HG02981 (cell line): ENCODE data around the gene MAML1.

ENCODE experiments used
- ATAC-seq: cut with Tn5 transposase; IDR thresholded peaks from one replicate; pipeline ENCODE4 v1.9.1; 2021; ENCODE audit warnings: mild to moderate bottlenecking, moderate library complexity; ENCODE audit not compliant: unreplicated experiment

MAML1 gene

DNA sequence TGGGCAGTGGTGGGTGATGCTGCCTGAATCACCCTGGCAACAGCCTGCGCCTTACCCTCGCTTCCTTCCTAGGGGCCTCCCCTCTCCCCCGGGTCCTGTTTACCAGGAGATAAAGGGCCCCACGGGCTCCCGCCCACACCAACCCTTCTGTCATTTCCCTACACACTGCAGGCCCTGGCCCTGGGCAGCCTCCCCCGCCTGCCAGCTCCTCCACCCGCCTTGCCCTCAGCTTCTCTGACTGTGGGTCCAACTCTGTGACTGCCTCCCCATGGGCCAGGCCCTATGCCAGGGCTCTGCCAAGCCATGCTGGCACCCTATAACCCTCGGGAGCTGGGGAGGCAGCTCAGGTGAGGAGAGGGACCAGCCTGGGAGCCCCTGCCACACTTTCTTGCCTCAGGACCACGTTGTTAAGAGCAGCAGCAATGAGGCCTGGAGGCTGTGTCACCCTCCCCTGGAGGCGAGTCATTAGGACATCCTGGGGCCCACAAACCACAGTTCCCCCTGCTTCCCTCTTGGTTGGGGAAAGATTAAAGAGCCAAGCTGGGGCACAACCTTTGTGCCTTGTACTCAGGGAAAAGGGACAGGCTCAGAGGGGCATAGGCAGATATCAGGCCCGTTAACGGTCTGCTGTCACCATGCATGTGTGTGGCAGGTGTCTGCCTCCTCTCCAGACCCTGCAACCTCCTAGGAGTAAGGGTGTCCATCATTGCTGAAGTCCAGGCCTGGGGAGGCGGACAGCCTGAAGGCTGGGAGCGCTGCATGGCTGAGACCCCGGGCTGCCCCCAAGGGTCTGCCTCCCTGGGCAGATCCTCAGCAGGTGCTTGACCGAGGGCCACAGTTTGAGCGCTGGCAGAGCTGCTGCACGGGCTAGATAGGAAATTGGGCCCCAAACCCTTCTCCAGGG lies 71.3 kb downstream of the MAML1 start:
- no peak for ATAC-seq

DNA sequence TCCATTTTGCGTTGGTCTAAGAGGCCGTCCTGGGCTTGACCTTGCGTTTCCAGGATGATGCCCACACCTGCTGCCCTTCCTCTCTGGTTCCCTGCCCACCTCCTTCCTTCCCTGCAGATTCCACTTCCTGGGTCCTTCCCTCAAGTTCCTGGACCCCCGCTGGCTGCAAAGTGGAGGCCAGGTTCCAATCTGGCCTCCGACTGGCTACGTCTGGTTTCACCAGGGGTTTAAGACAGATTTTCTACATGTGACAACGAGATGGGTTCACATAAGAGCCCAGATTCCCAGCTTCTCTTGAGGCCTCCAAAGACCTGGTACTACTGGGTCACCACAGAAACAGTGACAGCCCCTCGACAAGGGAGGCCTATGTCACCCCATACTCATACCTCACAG lies 71.9 kb downstream of the MAML1 start:
- no peak for ATAC-seq

- ATAC-seq: no peak
These were observed 72.5 kb downstream of the MAML1 start for GRCh38 chr5:179805070-179805528.

DNA sequence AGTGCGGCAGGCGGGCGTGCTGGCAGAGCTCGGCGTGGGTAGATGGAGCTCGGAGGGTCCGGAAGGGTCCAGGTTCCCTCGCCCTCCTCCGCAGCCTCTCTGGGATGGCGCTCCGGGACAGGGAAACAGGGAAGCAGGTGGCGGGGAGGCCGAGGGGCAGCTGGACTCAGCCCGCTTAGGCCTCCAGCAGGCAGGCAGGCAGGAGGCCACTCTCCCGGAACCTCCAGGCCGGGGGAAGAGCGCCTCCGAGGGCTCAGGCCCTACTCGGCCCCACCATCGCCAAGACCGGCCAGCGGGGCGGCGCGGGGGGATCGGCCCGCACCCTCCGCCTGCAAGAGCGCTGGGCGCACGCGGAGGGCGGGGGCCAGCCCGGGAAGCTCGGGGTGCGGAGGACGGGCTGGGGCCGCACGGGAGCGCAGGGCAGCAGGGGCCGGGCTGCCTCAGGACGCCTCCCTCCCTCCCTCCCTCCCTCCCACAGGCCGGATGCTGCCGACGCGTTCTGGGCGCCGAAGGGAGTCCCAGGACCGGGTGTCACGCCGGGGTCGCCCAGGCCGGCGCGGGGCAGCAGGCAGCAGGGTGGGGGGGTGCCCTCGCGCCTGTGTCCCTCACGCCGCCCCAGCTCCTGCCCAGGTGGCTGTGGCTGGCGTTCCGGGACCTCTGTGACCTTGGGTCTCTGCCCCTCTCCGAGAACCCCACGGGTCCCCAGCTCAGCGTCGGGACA lies 73.1 kb downstream of the MAML1 start:
- ATAC-seq: peak; percentile 29

- peak; percentile 58 for ATAC-seq
These were observed 73.8 kb downstream of the MAML1 start, which contains the start of gene MGAT4B for GRCh38 chr5:179806250-179807048. Gene MGAT4B, minus strand, starts transcription at chr5:179806866. Its CDS starts 283 bp downstream, at chr5:179806583.

DNA sequence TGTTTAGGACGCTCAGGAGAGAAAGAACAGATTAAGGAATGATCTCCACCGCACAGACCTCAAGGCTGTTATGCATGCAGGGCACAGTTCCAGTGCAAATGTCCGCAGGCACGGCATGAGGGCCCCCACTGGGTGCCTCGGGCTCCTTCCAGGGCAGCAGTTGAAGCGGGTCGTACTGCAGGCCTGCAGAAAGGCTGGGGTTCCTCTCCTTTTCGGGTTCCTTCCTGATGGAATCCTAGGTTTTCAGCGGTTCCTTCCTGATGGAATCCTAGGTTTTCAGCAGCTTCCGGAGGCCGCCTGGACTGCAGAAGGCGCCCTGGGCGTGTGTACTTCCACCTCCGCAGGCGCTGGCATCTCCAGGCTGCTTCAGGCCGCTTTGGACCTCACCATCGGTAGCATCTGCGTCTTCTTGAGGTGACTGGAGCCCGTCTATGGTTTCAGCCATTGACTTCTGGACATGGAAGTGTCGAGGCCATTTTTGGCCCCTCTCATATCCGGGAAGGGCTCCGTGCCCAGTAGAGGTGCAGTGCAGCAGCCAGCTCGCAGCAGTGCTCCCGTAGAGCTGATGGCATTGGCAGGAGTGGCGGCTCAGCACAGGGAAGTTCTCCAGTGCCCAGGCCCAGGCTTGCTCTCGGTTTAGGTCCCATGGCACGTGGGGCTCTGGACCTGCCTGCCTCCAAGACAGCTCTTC lies 79.7 kb downstream of the MAML1 start:
- no peak for ATAC-seq

- no peak for ATAC-seq
These were observed 80.5 kb downstream of the MAML1 start for GRCh38 chr5:179812997-179813607.

GRCh38 chr5:179814090-179814489 lies 81.5 kb downstream of the MAML1 start:
- ATAC-seq: no peak

- ATAC-seq: no peak
These were observed 83.0 kb downstream of the MAML1 start for GRCh38 chr5:179815491-179816249.

DNA sequence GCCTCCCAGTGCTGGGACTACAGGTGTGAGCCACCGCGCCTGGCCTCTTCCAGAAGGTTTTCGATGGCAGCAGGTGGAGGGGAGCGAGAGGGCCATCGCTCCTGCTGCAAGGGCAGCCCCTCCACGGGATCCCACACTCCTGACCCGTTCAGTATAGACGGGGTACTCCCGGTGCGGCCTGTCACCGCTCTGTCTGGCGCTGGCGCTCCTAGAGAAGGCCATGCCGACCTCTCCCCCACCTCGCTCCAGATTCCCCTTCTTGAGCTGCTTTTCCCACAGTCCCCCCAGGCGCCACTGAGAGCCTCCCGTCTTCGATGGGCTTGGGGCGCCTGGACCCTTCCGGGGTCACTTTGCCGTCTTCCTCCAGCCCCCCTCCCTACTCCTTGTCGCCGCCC lies 83.8 kb downstream of the MAML1 start:
- ATAC-seq: no peak

DNA sequence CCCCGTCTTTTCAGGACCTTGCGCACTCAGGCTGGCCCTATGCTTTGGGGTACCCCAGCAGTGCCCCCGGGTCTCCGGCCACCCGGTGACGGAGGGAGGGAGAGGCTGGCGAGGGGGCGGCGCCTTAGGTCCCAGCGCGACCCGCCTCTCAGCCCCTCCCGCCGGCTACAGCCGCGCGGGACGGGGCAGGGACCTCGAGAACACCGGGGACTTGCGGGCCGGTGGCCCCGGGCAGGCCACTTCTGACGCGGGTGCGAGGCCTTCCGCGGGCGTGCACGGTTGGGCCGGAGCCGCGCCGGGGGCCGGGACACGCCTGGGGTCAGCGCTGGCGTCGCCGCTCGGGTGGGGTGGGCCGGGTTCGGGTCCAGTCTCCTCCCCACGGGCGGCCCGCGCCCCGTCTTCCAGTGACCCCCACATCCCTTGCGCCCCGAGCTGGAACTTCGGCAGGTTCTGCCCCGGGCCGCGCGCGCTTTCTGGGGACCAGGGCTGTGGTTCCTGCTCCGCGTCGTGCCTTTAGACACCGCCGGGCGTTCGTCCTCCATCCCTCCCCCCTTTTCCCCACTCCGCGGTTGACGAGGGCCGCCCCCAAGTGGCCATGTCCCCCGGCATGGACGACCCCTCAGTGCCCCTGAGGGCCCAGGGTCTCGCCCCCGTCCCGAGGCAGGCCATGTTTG lies 84.3 kb downstream of the MAML1 start:
- ATAC-seq: no peak

DNA sequence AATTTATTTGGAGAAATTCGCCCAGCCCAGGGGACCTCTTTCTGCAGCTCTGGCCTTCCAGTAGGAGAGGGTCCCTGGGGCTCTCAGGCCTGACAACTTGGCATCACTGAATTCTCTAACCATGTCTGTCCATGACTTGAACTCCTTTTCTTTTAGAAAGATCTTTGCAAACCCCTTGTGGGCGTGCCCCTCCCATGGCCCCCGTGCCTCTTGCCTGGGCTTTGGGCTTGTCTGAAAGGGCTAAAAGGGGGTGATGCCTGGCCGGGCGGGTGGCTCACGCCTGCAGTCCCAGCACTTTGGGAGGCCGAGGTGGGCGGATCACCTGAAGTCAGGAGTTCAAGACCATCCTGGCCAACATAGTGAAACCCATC lies 84.8 kb downstream of the MAML1 start:
- no peak for ATAC-seq

GRCh38 chr5:179817890-179818745 lies 85.5 kb downstream of the MAML1 start:
- ATAC-seq: no peak

GRCh38 chr5:179818746-179819295 lies 86.2 kb downstream of the MAML1 start:
- peak; percentile 61 for ATAC-seq

- ATAC-seq: no peak
These were observed 86.9 kb downstream of the MAML1 start for GRCh38 chr5:179819296-179820126.

GRCh38 chr5:179820127-179820482 lies 87.5 kb downstream of the MAML1 start:
- ATAC-seq: no peak
